Stimulated activated naive CD4-positive, alpha-beta T cell treated with Interleukin-2 at 50 U/mL for 16 hours (primary cell): ENCODE data around the gene TNPO3.
A peak's percentile ranks its signal among the peaks of the same experiment; 100 is the strongest.

Source experiments
- DNase-seq: peaks from one replicate; lab custom pipeline; 2025; lab: John Stamatoyannopoulos, UW

The TNPO3 gene

DNA sequence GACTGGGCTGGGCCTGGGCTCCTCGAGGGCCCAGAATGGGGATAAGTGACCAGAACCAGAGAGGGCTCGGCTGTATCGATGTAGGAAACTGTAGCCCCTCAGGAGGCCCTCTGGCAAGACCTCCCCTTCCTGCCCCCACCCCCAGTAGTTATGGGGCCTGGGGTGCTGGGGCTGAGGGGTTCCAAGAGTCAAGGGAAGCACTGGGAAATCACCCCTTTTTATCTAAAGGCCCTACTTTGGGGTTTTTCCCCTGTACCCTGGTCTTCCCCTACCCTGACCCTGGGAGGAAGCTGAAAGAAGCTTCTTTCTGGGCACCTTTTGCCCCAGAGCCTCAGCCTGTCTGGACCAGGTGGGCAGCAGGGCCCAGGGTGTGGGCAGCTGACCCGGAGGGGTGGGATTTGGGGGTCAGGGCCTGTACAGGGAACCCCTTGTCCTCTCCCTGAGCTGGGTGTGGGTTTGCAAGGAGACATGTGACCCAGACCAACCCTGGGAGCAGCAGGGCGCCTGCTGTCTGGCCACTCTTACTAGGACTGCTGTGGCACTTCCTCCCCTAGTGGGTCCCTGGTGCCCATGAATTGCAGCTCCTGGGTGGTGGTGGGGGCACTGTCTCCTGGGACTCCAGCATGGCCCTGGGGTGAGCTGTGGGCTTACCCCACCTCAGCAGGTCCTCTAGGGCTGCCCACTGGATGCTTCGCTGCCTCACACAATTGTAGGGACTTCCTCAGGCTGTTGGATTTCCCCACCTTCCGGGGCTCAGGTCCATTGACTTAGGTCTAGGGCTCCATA is 115.6 kb downstream of the TNPO3 start:
- DNase-seq: no peak

DNA sequence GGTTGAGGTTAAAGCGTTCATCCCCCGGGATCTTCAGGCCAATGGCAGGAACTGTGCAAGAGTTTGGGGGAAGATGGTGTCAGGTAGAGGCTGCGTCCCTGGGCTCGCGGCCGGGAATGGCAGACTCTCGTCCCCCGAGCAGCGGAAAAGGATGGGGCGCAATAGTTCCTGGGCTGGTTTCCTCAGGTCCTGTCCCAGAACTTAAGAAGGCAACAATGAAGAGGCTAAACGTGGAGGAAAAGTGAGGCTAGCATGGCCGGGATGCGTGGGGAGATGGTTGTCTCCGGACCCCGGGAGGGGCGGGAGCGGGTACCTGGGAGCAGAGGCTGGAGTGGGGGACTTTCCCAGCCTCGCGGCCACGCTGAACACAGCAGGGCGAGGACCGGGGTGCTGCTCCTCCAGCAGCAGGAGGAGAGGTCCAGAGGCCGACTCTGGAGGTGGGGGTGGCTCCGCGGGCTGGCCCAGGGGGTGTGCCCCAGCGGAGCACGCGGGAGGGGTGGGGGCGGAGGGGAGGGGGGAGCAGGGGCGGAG is 116.3 kb downstream of the TNPO3 start:
- peak; percentile 22 for DNase-seq

DNA sequence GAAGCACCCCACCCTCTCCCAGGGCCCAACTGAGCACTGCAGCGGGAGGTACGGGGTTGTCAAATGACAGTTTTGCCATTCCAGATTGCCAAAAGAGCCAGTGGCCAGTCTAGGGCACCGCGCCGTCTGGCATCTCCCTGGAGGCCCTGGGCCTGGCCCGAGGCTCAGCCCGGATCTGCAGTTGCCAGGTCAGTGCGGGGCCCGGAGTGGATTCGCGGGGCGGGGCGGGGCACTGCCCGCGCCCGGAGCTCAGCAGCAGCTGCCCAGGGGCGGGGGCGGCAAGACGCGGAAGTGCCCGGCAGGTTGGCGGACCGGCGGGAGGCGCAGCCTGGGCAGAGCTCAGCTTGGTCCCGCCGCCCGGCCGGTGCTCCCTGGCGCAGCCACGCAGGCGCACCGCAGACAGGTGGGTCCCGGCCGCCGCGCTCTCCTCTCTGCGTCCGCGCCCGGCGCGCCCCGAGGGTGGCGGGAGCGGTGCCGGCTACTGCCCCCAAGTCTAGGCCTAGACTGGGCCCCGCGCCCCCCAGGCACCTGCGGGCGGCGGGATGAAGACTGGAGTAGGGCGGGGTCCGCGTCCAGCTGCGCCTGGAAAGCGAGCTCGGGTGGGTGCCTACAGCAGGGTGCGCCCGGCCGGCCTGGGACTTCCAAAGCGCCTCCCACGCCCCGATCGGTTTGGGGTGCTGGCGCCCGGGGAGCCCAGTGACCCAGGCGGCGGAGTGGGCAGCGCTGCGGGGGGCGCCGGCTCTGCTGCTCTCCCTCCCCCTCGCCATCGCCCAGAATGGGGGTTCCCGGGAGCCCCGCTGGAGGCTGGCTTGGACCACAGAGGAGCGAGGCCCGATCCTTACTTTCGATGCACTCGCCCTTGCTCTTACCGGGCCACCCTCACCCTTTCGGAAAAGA is 117.0 kb downstream of the TNPO3 start, which contains the start of gene IRF5:
IRF5 (plus strand) TSS at position 281 of the 897 bp plus-strand sequence. CDS start 4,155 bp downstream, outside the sequence.
- peak; percentile 18 for DNase-seq

DNA sequence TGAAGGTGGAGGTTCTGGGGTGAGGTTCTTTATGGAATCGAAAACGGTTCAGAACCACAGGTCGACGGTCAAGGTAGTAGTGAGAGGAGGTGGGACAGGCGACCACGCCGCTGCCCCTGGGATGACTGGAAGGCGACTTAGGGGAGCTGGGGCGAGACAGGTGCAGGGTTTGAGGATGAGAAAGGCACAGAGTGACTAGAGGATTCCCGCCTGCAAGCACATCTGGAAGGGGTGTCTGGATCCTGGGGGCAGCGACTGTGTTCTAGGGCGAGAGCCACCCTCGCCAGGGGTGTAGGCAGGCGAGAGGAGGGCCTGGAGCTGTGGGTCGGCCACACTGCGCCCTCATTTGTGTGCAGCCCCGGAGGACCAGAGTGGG is 117.7 kb downstream of the TNPO3 start:
- DNase-seq: no peak

DNA sequence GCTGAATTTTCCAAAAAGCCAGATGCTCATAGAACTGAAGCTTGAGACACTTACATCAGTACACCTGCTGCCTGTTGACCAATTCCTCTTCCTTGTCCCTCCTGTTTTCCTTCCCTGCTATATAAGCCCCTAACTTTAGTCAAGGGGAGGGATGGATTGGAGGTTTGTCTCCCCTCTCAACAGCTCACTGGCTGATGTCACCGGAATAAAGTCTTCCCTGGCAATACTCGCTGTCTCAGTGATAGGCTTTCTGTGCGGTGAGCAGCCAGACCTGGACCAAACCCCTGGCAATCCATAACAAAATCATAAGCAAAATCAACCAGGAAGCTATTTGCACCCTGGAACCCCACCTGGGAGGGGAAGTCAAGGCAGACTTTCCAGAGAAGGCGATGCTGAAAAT is 118.1 kb downstream of the TNPO3 start:
- no peak for DNase-seq

DNA sequence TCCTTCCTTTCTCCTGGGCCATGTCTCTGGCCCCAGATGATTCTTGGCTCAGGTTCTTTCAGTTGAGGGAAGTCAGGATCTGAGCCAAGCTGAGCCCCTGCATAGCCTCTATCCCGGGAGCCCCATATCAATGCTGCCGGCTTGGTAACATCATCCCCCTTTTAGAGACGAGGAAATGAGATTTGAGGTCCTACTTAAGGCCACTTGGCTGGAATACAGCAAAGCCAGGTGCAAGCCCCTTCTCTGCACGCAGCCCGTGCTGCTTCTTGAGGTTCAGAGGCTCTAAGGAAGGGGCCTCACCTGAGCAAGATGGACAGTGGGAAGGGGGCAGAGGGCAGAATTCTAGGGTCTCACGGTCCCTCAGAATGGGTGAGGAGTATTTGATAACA is 119.6 kb downstream of the TNPO3 start:
- no peak for DNase-seq

DNA sequence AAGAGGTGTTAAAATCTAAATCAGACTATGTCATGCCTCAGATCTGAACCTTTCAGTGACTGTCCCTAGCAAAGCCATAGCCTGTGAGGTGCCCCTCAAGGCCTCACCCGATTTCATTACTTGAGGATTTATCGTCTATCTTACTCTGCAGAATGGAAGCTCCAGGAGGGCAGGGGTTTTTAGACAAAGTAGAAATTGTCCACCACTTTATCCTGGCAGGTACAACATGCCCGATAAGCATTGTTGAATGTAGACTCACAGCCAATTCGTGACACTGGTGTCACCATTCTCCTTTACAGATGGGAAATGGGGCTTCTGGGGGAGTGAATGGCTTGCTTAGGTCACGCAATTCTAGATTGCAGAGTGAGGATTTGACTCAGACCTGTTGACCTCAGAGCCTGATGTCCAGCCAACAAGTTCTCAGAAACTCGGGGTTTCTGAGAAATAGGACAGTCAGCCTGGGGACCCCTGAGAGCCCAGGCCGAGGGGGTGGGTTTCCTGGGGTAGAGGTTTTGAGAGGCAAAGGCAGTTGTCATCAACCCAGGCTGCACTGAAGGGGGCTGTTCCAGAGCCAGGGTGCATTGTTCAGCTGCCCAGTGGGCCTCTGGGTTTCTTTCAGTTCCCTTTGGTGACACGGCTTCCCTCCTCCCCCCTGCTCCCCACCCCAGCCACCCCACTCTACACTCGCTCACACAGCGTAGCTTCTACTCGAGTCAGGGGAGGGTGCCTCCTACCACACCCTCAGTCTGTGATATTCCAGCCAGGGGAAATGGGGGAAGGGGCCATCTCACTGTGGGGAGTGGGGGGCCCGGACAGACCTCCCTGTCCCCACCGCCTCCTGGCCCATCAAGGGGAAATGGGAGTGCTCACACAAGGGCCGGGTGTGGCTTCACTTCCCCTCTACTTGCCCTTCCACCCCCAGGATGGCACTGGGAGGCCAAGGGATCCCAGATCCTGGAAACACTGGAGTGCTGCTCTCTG is 120.3 kb downstream of the TNPO3 start:
- DNase-seq: no peak

DNA sequence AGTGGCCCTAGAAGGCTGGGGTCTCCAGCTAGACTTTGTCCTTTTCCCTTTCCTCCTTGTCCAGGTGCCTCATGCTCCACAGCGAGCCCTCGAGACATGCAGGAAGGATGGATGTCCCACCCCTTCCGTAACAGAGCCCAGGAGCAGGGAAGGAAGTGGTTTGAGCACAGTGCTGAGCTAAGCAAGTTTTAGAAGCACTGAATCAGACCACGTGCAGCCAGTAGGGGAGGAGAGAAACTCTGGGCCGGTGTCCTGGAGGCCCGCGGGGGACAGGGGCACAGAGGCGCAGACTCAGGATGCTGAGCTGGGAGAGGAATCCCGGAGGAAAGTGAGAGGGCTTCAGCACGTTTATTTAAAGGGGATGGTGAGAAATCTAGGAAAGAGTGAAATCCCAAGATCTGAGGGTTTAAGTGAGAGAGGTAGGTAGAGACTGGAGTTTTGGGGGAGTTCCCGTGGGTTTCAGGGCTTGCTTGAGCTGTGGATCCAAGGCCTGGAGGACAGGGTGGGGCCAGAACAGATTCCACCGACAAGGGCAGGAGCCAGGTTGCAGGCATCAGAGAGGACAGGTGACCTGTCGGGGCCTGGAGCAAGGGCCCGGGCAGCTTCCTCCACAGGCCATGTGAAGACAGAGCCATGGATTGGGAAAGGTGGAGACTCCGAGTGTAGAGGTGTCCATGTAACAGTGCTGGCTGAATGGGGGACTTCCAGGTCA is 121.6 kb downstream of the TNPO3 start:
- DNase-seq: peak; percentile 46

DNA sequence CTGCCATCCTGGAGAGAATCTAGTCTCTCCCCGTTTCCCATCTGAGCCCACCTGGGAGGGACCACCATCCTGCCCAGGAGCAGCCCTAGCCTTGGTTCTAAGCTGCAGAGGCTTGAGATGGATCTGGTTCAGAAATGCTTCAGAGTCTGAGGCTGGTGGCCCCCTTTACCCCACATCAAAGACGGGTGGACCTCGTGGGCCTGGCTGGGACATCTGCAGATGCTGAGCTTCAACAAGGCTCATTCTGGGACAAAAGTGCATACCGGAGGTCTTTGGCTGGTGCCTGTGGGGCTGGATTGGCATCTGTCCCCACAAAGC is 122.1 kb downstream of the TNPO3 start:
- no peak for DNase-seq

DNA sequence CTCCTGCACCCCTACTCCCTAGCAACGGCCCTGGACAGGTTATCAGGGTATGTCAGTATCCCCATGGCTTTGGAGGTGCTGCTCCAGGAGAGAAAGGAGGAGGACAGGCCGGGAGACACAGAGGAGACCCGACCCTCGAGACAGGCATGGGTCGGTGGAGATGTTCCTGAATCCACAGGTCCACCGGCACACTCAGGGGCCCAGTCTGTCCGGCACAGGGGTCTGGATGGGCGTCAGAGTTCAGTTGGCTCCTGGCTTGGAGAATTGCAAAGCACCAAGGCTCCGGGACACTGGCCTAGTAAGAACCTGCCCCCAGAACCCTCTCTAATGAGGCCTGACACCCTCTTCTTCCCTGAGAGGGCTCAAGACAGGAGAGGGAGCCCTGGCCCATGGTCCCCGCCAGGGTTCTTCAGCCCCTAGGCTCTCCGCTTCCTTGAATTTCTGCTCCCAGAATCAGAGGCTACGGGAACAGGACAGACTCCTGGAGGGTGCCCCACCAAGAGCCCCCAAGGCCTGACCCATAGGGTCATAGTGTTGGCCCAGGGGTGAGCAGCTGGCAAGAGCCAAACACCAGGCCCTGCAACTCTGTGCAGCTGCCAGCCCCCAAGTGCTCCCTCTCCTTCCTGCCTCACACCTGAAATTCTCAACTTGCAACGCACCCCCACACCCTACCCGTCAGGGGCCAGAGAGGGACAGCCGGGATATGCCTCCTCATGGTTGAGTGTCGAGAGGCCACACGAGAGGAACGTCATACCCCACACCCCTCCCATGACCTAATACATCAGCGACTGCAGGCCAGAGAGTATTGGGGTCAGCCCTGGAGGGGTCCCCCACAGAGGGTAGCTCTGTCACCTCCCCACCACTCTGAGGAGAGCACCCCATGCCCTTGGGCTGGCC is 122.7 kb downstream of the TNPO3 start:
- DNase-seq: no peak

DNA sequence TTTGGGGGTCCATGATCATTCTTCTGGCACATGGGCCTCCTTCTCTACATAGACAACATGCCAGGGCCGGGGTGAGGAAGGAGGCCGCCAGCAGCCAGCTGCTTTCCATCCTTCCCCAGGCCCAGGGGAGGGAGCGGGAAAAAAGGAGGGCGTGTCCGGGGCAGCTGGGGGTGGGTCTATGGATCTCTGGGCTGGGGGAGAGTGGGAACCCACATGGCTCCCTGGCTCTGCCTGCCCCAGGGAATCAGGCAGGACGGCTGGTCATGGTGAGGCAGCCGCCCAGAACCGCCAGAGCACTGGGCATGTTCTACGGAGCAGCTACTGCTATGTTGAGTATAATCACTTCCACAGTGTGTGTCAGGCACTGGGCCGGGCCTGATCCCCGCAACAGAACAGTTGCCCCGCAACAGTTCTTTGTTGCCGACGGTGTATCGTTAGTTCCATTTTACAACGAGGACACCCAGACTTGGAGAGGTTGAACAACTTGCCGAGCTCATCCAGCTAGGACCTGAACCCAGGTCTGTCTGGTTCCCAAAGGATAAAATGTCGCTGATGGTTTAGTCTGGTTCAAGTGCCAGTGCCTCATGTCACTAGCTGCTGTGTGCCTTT is 123.6 kb downstream of the TNPO3 start:
- DNase-seq: no peak

DNA sequence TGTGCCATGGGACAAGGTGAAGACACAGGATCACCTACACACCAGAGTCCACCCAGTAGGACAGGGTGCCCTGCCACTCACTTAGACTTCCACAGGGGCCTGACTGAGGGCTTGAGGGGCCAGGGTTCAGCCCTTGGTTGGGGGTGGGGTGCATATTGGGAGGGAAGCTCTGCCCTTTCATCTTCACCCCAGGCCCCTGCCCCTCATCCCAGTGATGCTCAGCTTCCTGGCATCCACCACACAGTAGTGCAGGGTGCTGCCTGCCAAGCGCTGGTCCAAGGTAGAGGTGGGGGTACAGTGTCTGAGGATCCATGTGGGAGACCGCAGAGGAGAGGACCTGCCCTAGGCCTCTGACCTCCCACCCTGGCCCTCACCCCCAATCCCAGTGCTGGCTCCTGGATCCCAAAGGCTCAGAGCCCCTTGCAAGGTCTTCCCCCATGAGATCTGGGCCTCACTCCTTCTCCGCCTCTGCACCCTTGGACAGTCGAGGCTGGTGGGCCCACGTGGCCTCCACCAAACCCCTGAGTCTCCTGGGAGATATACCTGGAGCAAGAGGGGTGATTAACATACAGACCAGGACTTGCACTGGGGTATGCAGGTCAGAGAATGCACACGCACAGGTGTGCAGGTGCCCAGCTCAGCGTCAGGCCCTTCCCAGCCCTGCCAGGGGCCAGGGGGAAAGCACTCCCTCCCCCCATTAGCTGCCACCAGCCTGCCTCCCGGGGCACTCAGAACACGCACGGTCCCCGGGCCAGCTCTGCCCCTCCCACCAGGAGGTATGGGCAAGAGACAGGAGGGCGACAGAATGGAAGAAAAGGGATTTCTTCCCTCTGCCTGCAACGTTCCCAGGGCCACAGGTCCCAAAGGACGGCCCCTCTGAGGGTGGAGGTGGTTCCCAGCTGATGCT is 125.8 kb downstream of the TNPO3 start:
- DNase-seq: no peak

DNA sequence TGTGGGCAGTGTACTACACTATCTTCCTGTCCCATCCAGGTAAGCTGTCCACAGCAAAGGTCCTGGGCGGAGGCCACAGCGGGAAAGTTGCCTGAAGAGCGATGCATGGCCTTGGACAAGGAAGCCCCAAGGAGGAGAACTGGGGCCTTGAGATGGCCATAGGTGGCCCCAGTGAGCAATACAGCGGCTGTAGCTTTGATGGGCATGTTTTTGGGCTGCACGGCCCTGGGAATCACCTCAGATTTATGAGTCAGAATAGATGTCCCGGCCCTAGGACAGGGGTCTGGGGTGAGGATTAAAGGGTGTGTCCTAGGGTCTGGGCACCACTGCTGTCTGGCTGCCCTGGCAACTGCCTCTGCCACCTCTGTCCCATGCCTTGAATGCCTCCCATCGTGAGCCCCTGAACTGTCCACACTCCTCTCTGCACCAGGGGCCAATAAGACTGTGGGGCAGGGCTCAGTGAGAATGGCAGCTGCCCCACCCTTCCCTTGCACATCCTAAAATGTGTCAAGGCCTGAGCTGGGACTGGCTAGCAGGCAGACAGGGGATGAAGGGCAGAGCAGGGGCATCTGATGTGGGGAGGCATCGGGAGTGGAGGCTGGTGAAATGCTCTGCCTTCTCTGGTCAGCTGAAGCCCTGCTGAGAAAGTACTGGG is 126.6 kb downstream of the TNPO3 start:
- no peak for DNase-seq

DNA sequence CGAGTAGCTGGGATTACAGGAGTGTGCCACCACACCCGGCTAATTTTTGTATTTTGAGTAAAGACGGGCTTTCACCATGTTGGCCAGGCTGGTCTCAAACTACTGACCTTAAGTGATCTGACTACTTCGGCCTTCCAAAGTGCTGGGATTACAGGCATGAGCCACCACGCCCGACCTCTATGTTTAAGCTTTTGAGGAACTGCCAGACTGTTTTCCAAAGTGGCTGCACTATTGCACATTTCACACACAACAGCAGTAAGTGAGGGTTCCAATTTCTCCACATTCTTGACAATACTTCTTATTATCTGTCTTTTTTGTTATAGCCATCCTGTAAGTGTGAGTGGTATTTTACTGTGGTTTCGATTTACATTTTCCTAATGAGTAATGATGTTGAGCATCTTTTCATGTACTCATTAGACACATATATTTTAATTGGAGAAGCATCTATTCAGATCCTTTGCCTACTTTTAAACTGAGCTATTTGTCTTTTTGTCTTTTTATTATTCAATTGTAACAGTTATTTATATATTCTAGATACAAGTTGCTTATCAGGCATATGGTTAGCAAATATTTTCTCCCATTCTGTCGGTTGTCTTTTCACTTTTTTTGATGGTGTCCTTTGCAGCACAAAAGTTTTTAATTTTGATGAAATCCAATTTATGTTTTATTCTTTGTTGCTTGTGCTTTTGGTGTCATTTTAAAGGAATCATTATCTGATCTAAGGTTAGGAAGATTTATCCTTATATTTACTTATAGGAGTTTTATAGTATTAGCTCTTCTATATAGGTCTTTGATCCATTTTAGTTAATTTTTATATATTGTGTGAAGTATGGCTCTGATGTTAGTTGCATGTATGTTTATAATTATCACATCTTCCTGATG is 130.0 kb downstream of the TNPO3 start:
- DNase-seq: no peak

DNA sequence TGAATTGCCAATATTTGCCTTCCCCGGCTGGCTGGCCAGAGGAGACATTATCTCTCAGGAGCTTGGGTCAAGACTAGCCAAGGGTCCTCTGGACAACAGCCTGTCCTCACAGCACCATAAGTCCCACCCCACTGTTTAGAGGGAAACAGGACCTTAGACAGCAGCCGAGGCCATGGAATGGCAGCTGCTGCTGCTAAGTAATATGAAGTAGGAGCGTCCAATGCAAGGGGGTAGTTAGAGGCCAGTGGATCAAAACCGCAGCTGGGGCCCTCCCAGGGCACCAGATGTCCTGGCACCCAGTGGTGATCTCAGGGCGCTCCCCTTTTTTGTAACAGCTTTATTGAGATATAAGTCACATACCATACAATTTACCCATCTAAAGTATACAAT is 131.5 kb downstream of the TNPO3 start:
- no peak for DNase-seq

DNA sequence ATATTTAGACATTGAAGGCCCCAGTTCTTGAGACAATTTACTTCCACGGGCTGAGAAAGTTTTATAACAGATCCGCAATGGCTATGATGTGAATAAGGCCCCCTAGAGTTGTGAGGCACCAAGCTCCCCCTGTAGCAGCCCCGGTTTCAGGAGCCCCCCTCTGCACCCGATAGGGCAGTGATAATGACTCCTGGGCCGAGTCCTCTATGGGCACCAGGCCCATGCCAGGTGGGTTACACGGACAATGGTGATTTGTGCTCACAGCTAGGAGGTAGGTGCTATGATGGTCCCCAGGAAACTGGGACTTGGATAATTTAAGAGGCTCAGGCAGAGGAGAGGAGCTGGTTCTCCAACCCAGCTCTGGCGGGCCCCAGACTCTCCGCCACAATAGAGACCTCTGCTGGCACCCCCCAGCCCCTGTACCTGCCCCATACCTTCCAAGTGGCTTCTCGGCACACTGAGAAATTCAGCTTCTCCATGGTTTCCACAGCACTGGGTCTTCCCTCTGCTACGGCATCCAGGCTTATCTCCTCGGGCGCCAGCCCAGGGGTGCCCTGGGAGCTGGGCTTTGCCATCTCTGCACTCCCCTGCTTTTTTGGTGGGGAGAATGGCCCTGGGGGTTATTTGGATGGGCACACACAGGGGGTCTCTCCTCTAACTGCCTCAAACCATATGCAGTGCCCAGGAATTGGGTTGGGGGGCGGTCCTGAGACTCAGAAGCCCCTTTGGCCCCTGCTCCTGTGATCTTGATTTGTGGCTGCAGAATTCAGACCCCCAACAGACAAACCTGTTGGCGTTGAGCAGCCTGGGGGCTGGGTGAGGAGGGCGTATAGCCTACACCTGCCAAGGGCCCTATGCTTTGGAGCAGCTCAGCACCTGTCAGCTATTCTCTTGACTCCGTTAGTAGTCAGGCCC is 132.2 kb downstream of the TNPO3 start:
- no peak for DNase-seq
